ENCODE measurements around the gene GIMAP2.
"Not testable (repeated sequence)": the region's sequence is repeated elsewhere in the genome, so short reads cannot be mapped to it uniquely, and the experiment has no call there.

GIMAP2 gene

DNA sequence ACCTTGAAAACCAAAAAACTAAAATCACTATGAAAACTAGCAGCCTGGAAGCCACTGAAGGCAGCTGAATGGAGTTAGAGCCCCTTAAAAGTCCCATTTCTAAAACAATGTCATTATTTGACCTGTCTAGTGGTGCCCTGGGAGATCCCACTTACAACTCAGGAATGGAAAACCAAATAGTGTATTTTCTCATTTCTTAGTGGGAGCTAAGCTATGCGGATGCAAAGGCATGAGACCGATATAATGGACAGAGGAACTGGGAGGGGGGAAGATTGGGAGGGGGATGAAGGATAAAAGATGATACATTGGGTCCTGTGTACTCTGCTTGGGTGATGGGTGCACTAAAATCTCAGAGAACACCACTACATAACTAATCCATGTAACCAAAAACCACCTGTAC lies 9.8 kb upstream of the GIMAP2 start:
- Histone ChIP-seq H3K4me3 (ENCODE audit: low read length in 2 of 2) (no peak overlapping the region), H3K27ac (ENCODE audit: low read depth in 2 of 2, low read length in 2 of 2) (peak overlapping the region; percentile 13 to 52), H3K36me3 (ENCODE audit: control insufficient read depth in 2 of 2, insufficient read depth in 2 of 2, low read length in 2 of 2) (no peaks in the 10 kb centered on the region), H3K27me3 (ENCODE audit: control insufficient read depth in 2 of 2, insufficient read depth in 2 of 2, low read length in 2 of 2) (no peaks in the 10 kb centered on the region), H3K4me1 (ENCODE audit: control insufficient read depth in 2 of 2, insufficient read depth in 2 of 2, low read length in 2 of 2) (no peaks in the 10 kb centered on the region), H3K9ac (ENCODE audit: low read depth in 1 of 2, low read length in 2 of 2) (no peak overlapping the region), H3K9me3 (ENCODE audit: control insufficient read depth in 2 of 2, low read length in 2 of 2) (no peaks in the 10 kb centered on the region)

DNA sequence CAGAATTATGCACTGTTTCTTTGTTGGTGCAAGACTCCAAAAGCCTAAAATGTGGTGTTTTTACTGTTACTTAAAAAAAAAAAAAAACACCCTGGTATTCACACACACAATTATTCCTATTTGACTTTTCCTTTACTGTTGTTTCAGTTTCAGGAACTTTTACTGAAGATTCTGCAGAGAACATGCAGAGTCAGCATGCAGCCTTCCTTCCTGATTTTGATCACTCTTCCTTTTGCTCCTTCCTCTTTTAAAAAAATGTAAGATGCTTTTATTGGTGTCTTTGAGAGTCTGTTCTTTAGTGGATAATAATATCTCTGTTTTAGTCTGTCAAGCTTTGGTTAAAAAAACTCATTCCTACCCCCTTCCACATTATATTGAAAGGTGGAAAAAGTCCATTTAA lies 9.2 kb upstream of the GIMAP2 start:
- H3K4me3 ChIP-seq (ENCODE audit: low read length in 2 of 2); H3K27ac ChIP-seq (ENCODE audit: low read depth in 2 of 2, low read length in 2 of 2); H3K9ac ChIP-seq (ENCODE audit: low read depth in 1 of 2, low read length in 2 of 2); H3K9me3 ChIP-seq (ENCODE audit: control insufficient read depth in 2 of 2, low read length in 2 of 2); H3K4me1 ChIP-seq (ENCODE audit: control insufficient read depth in 2 of 2, insufficient read depth in 2 of 2, low read length in 2 of 2); H3K36me3 ChIP-seq (ENCODE audit: control insufficient read depth in 2 of 2, insufficient read depth in 2 of 2, low read length in 2 of 2); H3K27me3 ChIP-seq (ENCODE audit: control insufficient read depth in 2 of 2, insufficient read depth in 2 of 2, low read length in 2 of 2): not testable (repeated sequence)

DNA sequence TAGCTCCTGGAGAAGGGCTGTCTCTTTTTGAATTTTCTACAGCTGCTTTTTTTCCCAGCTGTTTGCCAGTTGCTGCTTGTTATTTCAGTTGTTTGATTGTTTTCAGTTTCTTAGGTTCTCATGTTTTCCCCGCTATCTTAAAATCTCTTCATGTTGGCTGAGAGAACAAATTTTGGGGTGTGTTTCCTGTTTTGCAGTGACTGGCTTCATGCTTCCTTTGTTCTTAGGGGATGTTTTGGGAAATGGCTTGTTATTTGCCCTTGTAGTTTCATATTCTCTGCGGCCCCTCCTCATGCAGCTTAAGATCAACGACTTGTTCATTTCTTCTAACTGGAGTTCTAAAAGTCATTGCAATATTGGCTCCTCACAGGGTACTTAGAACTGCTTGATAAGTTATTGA lies 8.7 kb upstream of the GIMAP2 start:
- not testable (repeated sequence) for H3K27ac ChIP-seq (ENCODE audit: low read depth in 2 of 2, low read length in 2 of 2); H3K9me3 ChIP-seq (ENCODE audit: control insufficient read depth in 2 of 2, low read length in 2 of 2); H3K4me3 ChIP-seq (ENCODE audit: low read length in 2 of 2)

DNA sequence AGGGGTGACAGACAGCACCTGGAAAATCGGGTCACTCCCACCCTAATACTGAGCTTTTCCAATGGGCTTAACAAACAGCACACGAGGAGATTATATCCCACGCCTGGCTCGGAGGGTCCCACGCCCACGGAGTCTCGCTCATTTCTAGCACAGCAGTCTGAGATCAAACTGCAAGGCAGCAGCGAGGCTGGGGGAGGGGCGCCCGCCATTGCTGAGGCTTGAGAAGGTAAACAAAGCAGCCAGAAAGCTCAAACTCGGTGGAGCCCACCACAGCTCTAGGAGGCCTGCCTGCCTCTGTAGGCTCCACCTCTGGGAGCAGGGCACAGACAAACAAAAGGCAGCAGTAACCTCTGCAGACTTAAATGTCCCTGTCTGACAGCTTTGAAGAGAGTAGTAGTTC lies 6.9 kb upstream of the GIMAP2 start:
- not testable (repeated sequence) for H3K27me3 ChIP-seq (ENCODE audit: control insufficient read depth in 2 of 2, insufficient read depth in 2 of 2, low read length in 2 of 2); H3K27ac ChIP-seq (ENCODE audit: low read depth in 2 of 2, low read length in 2 of 2)

More for the DNA sequence above, 8.7 kb upstream of the GIMAP2 start:
- not testable (repeated sequence) for H3K4me1 ChIP-seq (ENCODE audit: control insufficient read depth in 2 of 2, insufficient read depth in 2 of 2, low read length in 2 of 2); H3K36me3 ChIP-seq (ENCODE audit: control insufficient read depth in 2 of 2, insufficient read depth in 2 of 2, low read length in 2 of 2); H3K27me3 ChIP-seq (ENCODE audit: control insufficient read depth in 2 of 2, insufficient read depth in 2 of 2, low read length in 2 of 2); H3K9ac ChIP-seq (ENCODE audit: low read depth in 1 of 2, low read length in 2 of 2)

DNA sequence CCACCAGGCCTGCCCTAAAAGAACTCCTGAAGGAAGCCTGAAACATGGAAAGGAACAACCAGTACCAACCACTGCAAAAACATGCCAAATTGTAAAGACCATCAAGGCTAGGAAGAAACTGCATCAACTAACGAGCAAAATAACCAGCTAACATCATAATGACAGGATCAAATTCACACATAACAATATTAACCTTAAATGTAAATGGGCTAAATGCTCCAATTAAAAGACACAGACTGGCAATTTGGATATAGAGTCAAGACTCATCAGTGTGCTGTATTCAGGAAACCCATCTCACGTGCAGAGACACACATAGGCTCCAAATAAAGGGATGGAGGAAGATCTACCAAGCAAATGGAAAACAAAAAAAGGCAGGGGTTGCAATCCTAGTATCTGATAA lies 5.1 kb upstream of the GIMAP2 start:
- not testable (repeated sequence) for H3K27me3 ChIP-seq (ENCODE audit: control insufficient read depth in 2 of 2, insufficient read depth in 2 of 2, low read length in 2 of 2); H3K9ac ChIP-seq (ENCODE audit: low read depth in 1 of 2, low read length in 2 of 2); H3K4me3 ChIP-seq (ENCODE audit: low read length in 2 of 2); H3K4me1 ChIP-seq (ENCODE audit: control insufficient read depth in 2 of 2, insufficient read depth in 2 of 2, low read length in 2 of 2); H3K36me3 ChIP-seq (ENCODE audit: control insufficient read depth in 2 of 2, insufficient read depth in 2 of 2, low read length in 2 of 2); H3K27ac ChIP-seq (ENCODE audit: low read depth in 2 of 2, low read length in 2 of 2); H3K9me3 ChIP-seq (ENCODE audit: control insufficient read depth in 2 of 2, low read length in 2 of 2)

More for the DNA sequence above, 6.9 kb upstream of the GIMAP2 start:
- H3K4me1 ChIP-seq (ENCODE audit: control insufficient read depth in 2 of 2, insufficient read depth in 2 of 2, low read length in 2 of 2); H3K9ac ChIP-seq (ENCODE audit: low read depth in 1 of 2, low read length in 2 of 2); H3K36me3 ChIP-seq (ENCODE audit: control insufficient read depth in 2 of 2, insufficient read depth in 2 of 2, low read length in 2 of 2); H3K9me3 ChIP-seq (ENCODE audit: control insufficient read depth in 2 of 2, low read length in 2 of 2); H3K4me3 ChIP-seq (ENCODE audit: low read length in 2 of 2): not testable (repeated sequence)

DNA sequence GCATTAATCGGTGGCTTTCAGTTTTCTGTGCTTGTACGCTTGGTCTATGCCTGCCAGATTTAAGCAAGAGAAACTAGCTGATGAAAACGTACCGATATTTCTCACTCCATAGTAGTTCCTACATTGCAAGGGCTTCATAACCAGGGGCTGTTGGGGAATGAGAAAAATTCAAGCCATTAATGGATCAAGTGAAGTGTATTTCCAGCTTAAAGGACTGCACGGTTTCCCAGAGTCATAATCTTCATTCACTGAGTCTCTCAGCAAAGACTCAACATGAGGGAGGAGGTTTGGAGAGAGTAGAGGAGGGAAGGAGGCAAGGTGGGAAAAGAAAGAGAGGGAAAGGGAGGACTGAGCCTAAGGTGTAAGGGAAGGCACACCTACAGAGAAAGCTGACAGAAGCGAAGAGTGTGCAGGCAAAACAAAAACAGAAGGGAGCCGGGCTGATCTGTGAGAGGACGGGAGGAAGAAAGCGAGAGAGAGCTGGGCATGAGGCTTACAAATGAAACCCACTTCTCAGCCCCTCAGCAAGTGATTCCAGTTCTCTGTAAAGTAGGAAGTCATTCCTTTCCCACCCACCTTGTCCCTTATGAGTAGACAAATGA lies 625 bp downstream of the GIMAP2 start:
- H3K4me1 ChIP-seq (ENCODE audit: control insufficient read depth in 2 of 2, insufficient read depth in 2 of 2, low read length in 2 of 2): peaks cover 3 to 4% of the 10 kb centered on the region in 2 donors
- peaks cover 8 to 11% of the 10 kb centered on the region in 2 donors for H3K36me3 ChIP-seq (ENCODE audit: control insufficient read depth in 2 of 2, insufficient read depth in 2 of 2, low read length in 2 of 2)
- no peaks in the 10 kb centered on the region for H3K9me3 ChIP-seq (ENCODE audit: control insufficient read depth in 2 of 2, low read length in 2 of 2)
- H3K27ac ChIP-seq (ENCODE audit: low read depth in 2 of 2, low read length in 2 of 2): peak overlapping the region; percentile 72 to 76
- peak overlapping the region; percentile 76 to 86 for H3K4me3 ChIP-seq (ENCODE audit: low read length in 2 of 2)
- peak overlapping the region; percentile 75 to 76 for H3K9ac ChIP-seq (ENCODE audit: low read depth in 1 of 2, low read length in 2 of 2)
- H3K27me3 ChIP-seq (ENCODE audit: control insufficient read depth in 2 of 2, insufficient read depth in 2 of 2, low read length in 2 of 2): no peaks in the 10 kb centered on the region

DNA sequence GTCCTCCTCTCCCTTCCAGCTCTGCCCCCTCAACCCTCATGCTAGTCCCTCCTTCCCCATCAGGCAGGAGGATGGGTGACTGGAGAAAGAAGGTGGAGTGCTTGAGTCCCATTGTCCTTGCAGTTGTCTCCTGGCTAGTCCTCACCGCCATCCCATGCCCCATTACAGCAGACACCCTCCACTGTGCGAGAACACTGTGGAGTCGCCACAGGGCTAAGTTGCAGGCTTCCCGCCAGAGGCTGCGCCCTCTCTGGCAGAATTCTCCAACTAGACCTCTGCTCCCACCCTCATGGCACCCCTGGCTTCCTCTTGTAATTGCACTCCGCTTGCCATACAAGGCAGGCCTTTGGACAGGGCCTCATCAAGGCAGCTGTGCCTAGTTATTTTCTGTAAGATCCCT lies 3.1 kb downstream of the GIMAP2 start:
- H3K27me3 ChIP-seq (ENCODE audit: control insufficient read depth in 2 of 2, insufficient read depth in 2 of 2, low read length in 2 of 2): no peaks in the 10 kb centered on the region
- no peaks in the 10 kb centered on the region for H3K9me3 ChIP-seq (ENCODE audit: control insufficient read depth in 2 of 2, low read length in 2 of 2)
- H3K27ac ChIP-seq (ENCODE audit: low read depth in 2 of 2, low read length in 2 of 2): no peak overlapping the region
- H3K9ac ChIP-seq (ENCODE audit: low read depth in 1 of 2, low read length in 2 of 2): peak overlapping the region in 1 of 2 donors; percentile 10
- H3K36me3 ChIP-seq (ENCODE audit: control insufficient read depth in 2 of 2, insufficient read depth in 2 of 2, low read length in 2 of 2): peaks cover 10 to 11% of the 10 kb centered on the region in 2 donors
- H3K4me1 ChIP-seq (ENCODE audit: control insufficient read depth in 2 of 2, insufficient read depth in 2 of 2, low read length in 2 of 2): peaks cover 3 to 4% of the 10 kb centered on the region in 2 donors
- H3K4me3 ChIP-seq (ENCODE audit: low read length in 2 of 2): no peak overlapping the region

DNA sequence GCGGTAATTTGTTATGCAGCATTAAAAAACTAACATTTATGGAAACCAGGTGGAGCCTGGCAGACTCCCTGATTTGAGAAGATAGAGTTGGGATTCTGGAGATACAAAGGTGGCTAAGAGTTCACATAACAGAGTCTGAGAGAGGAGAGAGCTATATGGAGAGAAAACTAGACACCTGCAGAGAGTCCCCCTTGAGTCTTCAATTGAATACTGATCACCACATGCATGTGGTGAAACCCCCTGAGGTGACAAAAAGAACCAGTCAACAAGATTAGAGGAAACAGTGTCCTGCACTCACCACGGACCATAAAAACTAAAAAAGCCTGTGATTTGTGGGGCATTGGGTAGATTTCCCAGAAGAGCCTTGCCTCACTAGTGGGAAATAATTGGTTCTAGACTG lies 10.1 kb downstream of the GIMAP2 start:
- Histone ChIP-seq H3K27me3 (ENCODE audit: control insufficient read depth in 2 of 2, insufficient read depth in 2 of 2, low read length in 2 of 2) (no peaks in the 10 kb centered on the region), H3K36me3 (ENCODE audit: control insufficient read depth in 2 of 2, insufficient read depth in 2 of 2, low read length in 2 of 2) (peaks cover 2 to 5% of the 10 kb centered on the region in 2 donors), H3K4me3 (ENCODE audit: low read length in 2 of 2) (no peak overlapping the region), H3K27ac (ENCODE audit: low read depth in 2 of 2, low read length in 2 of 2) (no peak overlapping the region), H3K9me3 (ENCODE audit: control insufficient read depth in 2 of 2, low read length in 2 of 2) (peaks cover 0 to 1% of the 10 kb centered on the region in 2 donors), H3K4me1 (ENCODE audit: control insufficient read depth in 2 of 2, insufficient read depth in 2 of 2, low read length in 2 of 2) (no peaks in the 10 kb centered on the region), H3K9ac (ENCODE audit: low read depth in 1 of 2, low read length in 2 of 2) (no peak overlapping the region)

DNA sequence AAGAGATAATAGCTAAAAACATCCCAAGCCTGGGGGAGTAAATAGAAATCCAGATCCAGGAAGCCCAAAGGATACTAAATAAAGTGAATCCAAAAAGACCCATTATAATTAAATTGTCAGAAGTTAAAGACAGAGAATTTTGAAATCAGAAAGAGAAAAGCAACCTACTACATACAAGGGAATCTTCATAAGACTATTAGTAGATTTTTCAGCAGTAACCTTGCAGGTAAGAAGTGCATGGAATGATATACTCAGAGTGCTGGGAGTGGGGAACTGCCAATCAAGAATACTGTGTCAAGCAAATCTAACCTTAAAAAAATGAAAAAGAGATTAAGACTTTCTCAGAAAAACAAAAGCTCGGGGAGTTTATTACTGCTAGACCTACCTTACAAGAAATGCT lies 17.7 kb downstream of the GIMAP2 start:
- Histone ChIP-seq H3K27me3 (ENCODE audit: control insufficient read depth in 2 of 2, insufficient read depth in 2 of 2, low read length in 2 of 2) (no peaks in the 10 kb centered on the region), H3K9me3 (ENCODE audit: control insufficient read depth in 2 of 2, low read length in 2 of 2) (peaks cover 8 to 12% of the 10 kb centered on the region in 2 donors), H3K27ac (ENCODE audit: low read depth in 2 of 2, low read length in 2 of 2) (no peak overlapping the region), H3K4me1 (ENCODE audit: control insufficient read depth in 2 of 2, insufficient read depth in 2 of 2, low read length in 2 of 2) (no peaks in the 10 kb centered on the region), H3K9ac (ENCODE audit: low read depth in 1 of 2, low read length in 2 of 2) (no peak overlapping the region), H3K36me3 (ENCODE audit: control insufficient read depth in 2 of 2, insufficient read depth in 2 of 2, low read length in 2 of 2) (no peaks in the 10 kb centered on the region), H3K4me3 (ENCODE audit: low read length in 2 of 2) (no peak overlapping the region)

DNA sequence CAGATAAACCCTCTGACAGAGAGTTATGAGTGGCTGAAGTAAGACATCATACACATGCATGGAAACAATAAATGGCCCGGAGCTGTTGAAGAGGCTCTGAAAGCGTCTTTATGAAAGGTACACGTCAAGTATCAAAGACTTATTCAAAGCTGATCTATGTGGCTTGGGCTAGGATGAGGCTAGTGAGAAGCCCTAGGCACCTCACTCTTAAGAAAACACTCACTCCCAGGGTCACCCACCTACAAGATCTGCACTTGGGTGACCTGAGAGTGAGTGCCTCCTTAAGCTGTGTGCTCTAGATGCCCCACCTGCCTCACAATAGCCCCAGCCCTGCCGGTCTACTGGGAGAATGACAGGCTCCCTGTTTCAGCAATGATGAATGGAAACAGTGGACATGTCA lies 29.8 kb downstream of the GIMAP2 start:
- Histone ChIP-seq H3K4me1 (ENCODE audit: control insufficient read depth in 2 of 2, insufficient read depth in 2 of 2, low read length in 2 of 2) (peaks cover 0 to 5% of the 10 kb centered on the region in 2 donors), H3K4me3 (ENCODE audit: low read length in 2 of 2) (peak overlapping the region in 1 of 2 donors; percentile 70), H3K9ac (ENCODE audit: low read depth in 1 of 2, low read length in 2 of 2) (no peak overlapping the region), H3K27me3 (ENCODE audit: control insufficient read depth in 2 of 2, insufficient read depth in 2 of 2, low read length in 2 of 2) (no peaks in the 10 kb centered on the region), H3K36me3 (ENCODE audit: control insufficient read depth in 2 of 2, insufficient read depth in 2 of 2, low read length in 2 of 2) (no peaks in the 10 kb centered on the region), H3K9me3 (ENCODE audit: control insufficient read depth in 2 of 2, low read length in 2 of 2) (no peaks in the 10 kb centered on the region), H3K27ac (ENCODE audit: low read depth in 2 of 2, low read length in 2 of 2) (peak overlapping the region; percentile 24 to 52)

DNA sequence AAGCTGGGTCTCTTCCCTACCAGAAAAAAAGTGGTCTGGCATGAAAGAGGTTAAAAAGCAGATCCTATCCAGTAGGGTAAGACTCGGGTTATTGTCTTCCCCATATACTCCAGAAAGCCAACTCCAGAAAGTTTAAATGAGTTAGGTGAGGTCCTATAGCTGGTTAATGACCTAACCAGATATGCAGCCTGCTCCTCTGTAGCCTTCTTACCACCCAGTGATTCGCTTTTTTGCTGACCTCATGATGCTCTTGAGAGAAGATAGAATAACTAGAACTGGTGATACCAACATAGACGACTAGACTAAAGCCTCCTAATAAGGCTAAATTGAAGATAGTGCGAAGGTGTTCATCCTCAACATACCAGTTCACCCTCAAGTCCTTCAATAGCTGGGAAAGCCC lies 30.2 kb downstream of the GIMAP2 start:
- Histone ChIP-seq H3K9me3 (ENCODE audit: control insufficient read depth in 2 of 2, low read length in 2 of 2) (no peaks in the 10 kb centered on the region), H3K4me1 (ENCODE audit: control insufficient read depth in 2 of 2, insufficient read depth in 2 of 2, low read length in 2 of 2) (peaks cover 0 to 5% of the 10 kb centered on the region in 2 donors), H3K27me3 (ENCODE audit: control insufficient read depth in 2 of 2, insufficient read depth in 2 of 2, low read length in 2 of 2) (no peaks in the 10 kb centered on the region), H3K4me3 (ENCODE audit: low read length in 2 of 2) (peak overlapping the region in 1 of 2 donors; percentile 70), H3K36me3 (ENCODE audit: control insufficient read depth in 2 of 2, insufficient read depth in 2 of 2, low read length in 2 of 2) (no peaks in the 10 kb centered on the region), H3K27ac (ENCODE audit: low read depth in 2 of 2, low read length in 2 of 2) (peak overlapping the region; percentile 24 to 52), H3K9ac (ENCODE audit: low read depth in 1 of 2, low read length in 2 of 2) (no peak overlapping the region)
